ENCODE measurements around the gene OSBP2. TPM values are rescaled to one million over a fixed set of nuclear protein-coding genes. Genes with fewer than 3 reads are reported as not detected.

The OSBP2 gene
- total RNA-seq, 4 donors from 2014 or later, result 3.3 to 7.7 (median 4.6) TPM; not detected in 1

- Histone ChIP-seq H3K27me3 (no peaks in the 10 kb centered on the region), H3K9me3 (no peaks in the 10 kb centered on the region), H3K36me3 (no peaks in the 10 kb centered on the region), H3K27ac (no peak overlapping the region), H3K4me3 (no peak overlapping the region), H3K4me1 (no peaks in the 10 kb centered on the region)
- no peak for TF ChIP-seq CTCF (IDR thresholded peaks at IDR 0.05)
- no peak for TF ChIP-seq POLR2A (IDR thresholded peaks at IDR 0.05)
- no peak for DNase-seq
- intact Hi-C loops (cut with DNase I; ENCODE audit: low total_unique reads), result no loop called here
Observed at GRCh38 chr22:30828187-30829155, 133.8 kb downstream of the OSBP2 start.

- H3K27ac ChIP-seq, result no peak overlapping the region
- no peaks in the 10 kb centered on the region for H3K4me1 ChIP-seq
- H3K36me3 ChIP-seq, result no peaks in the 10 kb centered on the region
- intact Hi-C loops (cut with DNase I; ENCODE audit: low total_unique reads), result no loop called here
- TF ChIP-seq CTCF (IDR thresholded peaks at IDR 0.05), result no peak
- TF ChIP-seq POLR2A (IDR thresholded peaks at IDR 0.05), result no peak
- no peaks in the 10 kb centered on the region for H3K27me3 ChIP-seq
- no peak for DNase-seq
- no peak overlapping the region for H3K4me3 ChIP-seq
- no peaks in the 10 kb centered on the region for H3K9me3 ChIP-seq
Observed at GRCh38 chr22:30829901-30830550, 135.4 kb downstream of the OSBP2 start.

GRCh38 chr22:30830907-30831306, 136.2 kb downstream of the OSBP2 start:
- TF ChIP-seq POLR2A (IDR thresholded peaks at IDR 0.05) (no peak), CTCF (IDR thresholded peaks at IDR 0.05) (no peak)
- no peak overlapping the region for H3K27ac ChIP-seq
- no peaks in the 10 kb centered on the region for H3K27me3 ChIP-seq
- H3K4me1 ChIP-seq, result no peaks in the 10 kb centered on the region
- DNase-seq, result no peak
- intact Hi-C loops (cut with DNase I; ENCODE audit: low total_unique reads), result no loop called here
- H3K9me3 ChIP-seq, result no peaks in the 10 kb centered on the region
- H3K36me3 ChIP-seq, result no peaks in the 10 kb centered on the region
- no peak overlapping the region for H3K4me3 ChIP-seq

- TF ChIP-seq POLR2A (IDR thresholded peaks at IDR 0.05) (no peak), CTCF (IDR thresholded peaks at IDR 0.05) (no peak)
- no peak for DNase-seq
Observed at GRCh38 chr22:30832407-30832987, 137.8 kb downstream of the OSBP2 start.

More at GRCh38 chr22:30832407-30832987, 137.8 kb downstream of the OSBP2 start:
- Histone ChIP-seq H3K27me3 (no peaks in the 10 kb centered on the region), H3K27ac (no peak overlapping the region), H3K4me3 (no peak overlapping the region), H3K36me3 (no peaks in the 10 kb centered on the region), H3K4me1 (no peaks in the 10 kb centered on the region), H3K9me3 (no peaks in the 10 kb centered on the region)
- intact Hi-C loops (cut with DNase I; ENCODE audit: low total_unique reads), result no loop called here
